Tibial nerve (tissue), 4 donors: ENCODE results near the gene DLGAP1. TPM values are rescaled to one million over a fixed set of nuclear protein-coding genes. Genes with fewer than 3 reads are reported as not detected.

Source experiments
- DNase-seq, 2 donors: peaks; one replicate each; pipeline ENCODE4 v3.0.0-alpha.2; 2019; ENCODE audit warnings: low spot score in 2 of 2
- H3K27ac ChIP-seq, 4 donors: fragments of 200-600 bp; sonication (generic) in 3 of 4; one replicate each; pipeline ENCODE4 v1.5.1; 2017 to 2019; ENCODE audit warnings: mild to moderate bottlenecking in 1 of 4
- H3K27me3 ChIP-seq, 2 donors: fragments of 200-600 bp; sonication (generic) in 1 of 2; one replicate each; pipeline versions ENCODE4 v1.5.1 to v1.6.0; 2017 to 2019
- H3K36me3 ChIP-seq, 3 donors: fragments of 200-600 bp; sonication (generic); one replicate each; pipeline ENCODE4 v1.5.1; 2018 to 2019
- H3K4me1 ChIP-seq, 4 donors: fragments of 200-600 bp; sonication (generic) in 3 of 4; one replicate each; pipeline ENCODE4 v1.5.1; 2017 to 2019
- H3K4me3 ChIP-seq, 4 donors: fragments of 200-600 bp; sonication (generic) in 3 of 4; one replicate each; pipeline ENCODE4 v1.5.1; 2017 to 2019; ENCODE audit warnings: mild to moderate bottlenecking in 1 of 4, moderate library complexity in 1 of 4
- H3K9me3 ChIP-seq, 4 donors: fragments of 200-600 bp; sonication (generic) in 3 of 4; one replicate each; pipeline ENCODE4 v1.5.1; 2017 to 2019
- EP300 ChIP-seq, 2 donors: sonication (generic); formaldehyde crosslinking; IDR thresholded peaks; one replicate each; pipeline ENCODE4 v1.6.1; 2017; ENCODE audit warnings: antibody characterized with exemption in 2 of 2, mild to moderate bottlenecking in 1 of 2
- POLR2A ChIP-seq, 2 donors: fragments of 450-650 bp; IDR thresholded peaks; one replicate each; pipeline ENCODE4 v1.6.1; 2017; ENCODE audit warnings: antibody characterized with exemption in 2 of 2, mild to moderate bottlenecking in 2 of 2, moderate library complexity in 2 of 2
- WGBS, 2 donors: methylation state at CpG; one replicate each; pipeline ENCODE4 v1.1.5; 2018; 5-methylcytosine and 5-hydroxymethylcytosine counted together
- total RNA-seq, 4 donors: library from RNA; depleted of rRNA; stranded (reverse); fragments of >200 nt; gene quantifications; one replicate each; pipeline ENCODE4 v1.1.0, GENCODE V29; 2016
- TF ChIP-seq, protein P1 (sequence below), 5 experiments: fragments of 200-600 bp in 3 of 5; fragments of 450-650 bp in 2 of 5; sonication (generic) in 3 of 5; IDR thresholded peaks; one replicate each; pipeline ENCODE4 v1.5.1; 2016 to 2019; ENCODE audit warnings: antibody characterized with exemption in 5 of 5, mild to moderate bottlenecking in 3 of 5, moderate library complexity in 2 of 5

Gene DLGAP1
- total RNA-seq, 4 donors from 2014 or later = 1.5 to 18.3 (median 2.5) TPM

DNA sequence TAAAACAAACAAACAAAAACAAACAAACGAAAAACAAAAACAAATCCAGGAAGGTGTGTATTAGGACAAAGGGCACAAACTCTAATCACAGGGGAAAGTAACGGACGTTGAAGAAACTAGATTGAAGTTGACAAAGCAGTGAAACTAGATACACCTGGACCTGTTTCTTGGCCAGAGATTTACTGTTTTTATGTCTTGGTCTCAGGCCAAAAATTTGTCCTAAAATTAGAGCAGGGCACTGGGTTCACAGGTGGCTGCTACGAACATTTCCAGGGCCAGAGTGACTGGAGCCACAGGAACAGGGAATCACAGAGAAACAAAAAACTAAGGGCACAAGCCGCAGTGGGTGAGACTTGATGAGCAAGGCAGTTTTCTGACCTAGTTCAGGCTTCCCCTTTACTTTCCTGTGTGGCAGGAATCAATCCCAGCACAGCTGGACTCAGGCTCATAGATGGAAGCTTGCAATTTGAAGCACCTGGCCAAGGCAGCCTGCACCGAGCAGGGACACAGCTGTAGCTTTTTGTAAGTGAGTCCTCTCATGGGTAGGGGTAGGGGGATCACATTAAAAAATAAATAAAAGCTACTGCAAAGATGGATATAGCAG, 329.4 kb downstream of the DLGAP1 start:
- Histone ChIP-seq H3K9me3 (no peaks in the 10 kb centered on the region), H3K27ac (peak overlapping the region in 1 of 4 donors; percentile 39), H3K4me1 (peaks cover 0 to 22% (median 11%) of the 10 kb centered on the region in 4 donors), H3K27me3 (no peaks in the 10 kb centered on the region), H3K36me3 (no peaks in the 10 kb centered on the region), H3K4me3 (no peak overlapping the region)
- TF ChIP-seq, protein P1, sequence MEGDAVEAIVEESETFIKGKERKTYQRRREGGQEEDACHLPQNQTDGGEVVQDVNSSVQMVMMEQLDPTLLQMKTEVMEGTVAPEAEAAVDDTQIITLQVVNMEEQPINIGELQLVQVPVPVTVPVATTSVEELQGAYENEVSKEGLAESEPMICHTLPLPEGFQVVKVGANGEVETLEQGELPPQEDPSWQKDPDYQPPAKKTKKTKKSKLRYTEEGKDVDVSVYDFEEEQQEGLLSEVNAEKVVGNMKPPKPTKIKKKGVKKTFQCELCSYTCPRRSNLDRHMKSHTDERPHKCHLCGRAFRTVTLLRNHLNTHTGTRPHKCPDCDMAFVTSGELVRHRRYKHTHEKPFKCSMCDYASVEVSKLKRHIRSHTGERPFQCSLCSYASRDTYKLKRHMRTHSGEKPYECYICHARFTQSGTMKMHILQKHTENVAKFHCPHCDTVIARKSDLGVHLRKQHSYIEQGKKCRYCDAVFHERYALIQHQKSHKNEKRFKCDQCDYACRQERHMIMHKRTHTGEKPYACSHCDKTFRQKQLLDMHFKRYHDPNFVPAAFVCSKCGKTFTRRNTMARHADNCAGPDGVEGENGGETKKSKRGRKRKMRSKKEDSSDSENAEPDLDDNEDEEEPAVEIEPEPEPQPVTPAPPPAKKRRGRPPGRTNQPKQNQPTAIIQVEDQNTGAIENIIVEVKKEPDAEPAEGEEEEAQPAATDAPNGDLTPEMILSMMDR (IDR thresholded peaks at IDR 0.05) = no peak
- no peak for TF ChIP-seq EP300 (IDR thresholded peaks at IDR 0.05)
- TF ChIP-seq POLR2A (IDR thresholded peaks at IDR 0.05) = no peak
- 66% methylated on average over 6 of the region's 6 CpGs for WGBS, 2 donors
- no peak for DNase-seq

DNA sequence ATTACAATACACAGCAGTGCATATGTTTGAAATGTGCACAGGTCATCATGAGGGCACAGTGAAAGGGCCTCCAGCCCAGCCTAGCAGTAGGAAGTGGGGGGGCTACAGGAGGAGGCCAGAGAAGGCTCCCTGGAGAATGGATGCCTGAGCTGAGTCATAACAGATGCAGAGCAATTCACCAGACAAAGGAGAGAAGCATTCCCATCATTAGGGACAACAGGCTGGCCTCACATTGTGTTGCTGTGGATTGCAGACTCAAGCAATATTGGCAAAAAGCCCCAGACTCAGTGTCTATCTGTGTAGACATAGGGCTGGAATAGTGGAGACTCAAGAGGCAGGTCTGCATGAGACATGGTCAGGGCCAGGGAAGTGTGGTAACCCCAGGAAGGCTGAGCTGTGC, 329.9 kb downstream of the DLGAP1 start:
- Histone ChIP-seq H3K27ac (peak overlapping the region in 1 of 4 donors; percentile 39), H3K4me1 (peaks cover 0 to 20% (median 9%) of the 10 kb centered on the region in 4 donors), H3K36me3 (no peaks in the 10 kb centered on the region), H3K27me3 (no peaks in the 10 kb centered on the region), H3K9me3 (no peaks in the 10 kb centered on the region), H3K4me3 (no peak overlapping the region)
- peak in 1 of 2 donors; percentile 27 for DNase-seq
- TF ChIP-seq POLR2A (IDR thresholded peaks at IDR 0.05) (no peak), EP300 (IDR thresholded peaks at IDR 0.05) (no peak)
- TF ChIP-seq, protein P1 (IDR thresholded peaks at IDR 0.05) = no peak

DNA sequence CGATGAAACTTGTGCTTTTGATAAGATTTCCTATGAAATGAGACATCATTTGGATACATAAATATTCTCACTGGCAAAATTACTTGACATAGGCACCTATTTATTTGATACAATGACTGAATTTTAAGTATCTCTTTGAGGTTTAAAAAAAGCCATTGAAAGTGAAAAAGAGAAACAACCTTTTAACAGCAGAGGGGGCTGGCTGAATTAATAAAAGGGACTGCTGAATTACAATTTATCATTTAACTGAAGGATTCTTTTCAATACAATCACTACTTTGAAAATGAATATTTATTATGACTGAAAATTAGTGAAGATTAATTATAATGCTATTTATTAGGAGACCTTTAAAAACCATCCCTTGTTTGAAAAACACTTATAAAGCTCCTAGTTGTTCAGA, 335.3 kb downstream of the DLGAP1 start:
- H3K27me3 ChIP-seq = no peaks in the 10 kb centered on the region
- H3K27ac ChIP-seq = no peak overlapping the region
- DNase-seq = no peak
- TF ChIP-seq, protein P1 (IDR thresholded peaks at IDR 0.05) = no peak
- TF ChIP-seq EP300 (IDR thresholded peaks at IDR 0.05) (no peak), POLR2A (IDR thresholded peaks at IDR 0.05) (no peak)
- no peak overlapping the region for H3K4me3 ChIP-seq
- H3K4me1 ChIP-seq = peaks cover 0 to 6% (median under 1%) of the 10 kb centered on the region in 4 donors
- H3K9me3 ChIP-seq = no peaks in the 10 kb centered on the region
- WGBS, 2 donors = 96% methylated on average over 1 of the region's 1 CpG
- no peaks in the 10 kb centered on the region for H3K36me3 ChIP-seq

DNA sequence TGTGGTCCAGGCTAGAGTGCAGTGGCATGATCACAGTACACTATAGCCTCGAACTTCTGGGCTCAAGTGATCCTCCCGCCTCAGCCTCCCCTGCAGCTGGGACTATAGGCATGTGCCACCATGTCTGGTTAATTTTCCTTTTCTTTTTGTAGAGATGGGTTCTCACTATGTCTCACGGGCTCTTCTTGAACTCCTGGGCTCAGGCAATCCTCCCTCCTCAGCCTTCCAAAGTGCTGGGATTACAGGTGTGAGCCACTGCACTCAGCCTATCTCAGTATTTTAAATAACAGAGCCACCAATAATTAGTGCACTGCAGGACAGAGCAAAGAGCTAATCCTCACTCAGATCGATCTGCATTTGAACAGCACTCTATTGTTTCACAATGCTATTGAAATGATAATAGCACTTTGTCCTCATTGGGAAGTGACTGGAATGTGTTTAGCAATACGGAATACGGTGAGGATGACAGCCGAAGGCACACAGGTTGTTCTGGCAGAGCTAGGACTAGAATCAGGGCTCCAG, 335.9 kb downstream of the DLGAP1 start:
- no peak for DNase-seq
- H3K4me3 ChIP-seq = no peak overlapping the region
- H3K27me3 ChIP-seq = no peaks in the 10 kb centered on the region
- H3K36me3 ChIP-seq = no peaks in the 10 kb centered on the region
- no peaks in the 10 kb centered on the region for H3K9me3 ChIP-seq
- 79 to 80% methylated on average over 7 of the region's 7 CpGs for WGBS, 2 donors
- no peak for TF ChIP-seq POLR2A (IDR thresholded peaks at IDR 0.05)
- no peak for TF ChIP-seq EP300 (IDR thresholded peaks at IDR 0.05)
- TF ChIP-seq, protein P1 (IDR thresholded peaks at IDR 0.05) = no peak
- no peak overlapping the region for H3K27ac ChIP-seq
- H3K4me1 ChIP-seq = no peaks in the 10 kb centered on the region

DNA sequence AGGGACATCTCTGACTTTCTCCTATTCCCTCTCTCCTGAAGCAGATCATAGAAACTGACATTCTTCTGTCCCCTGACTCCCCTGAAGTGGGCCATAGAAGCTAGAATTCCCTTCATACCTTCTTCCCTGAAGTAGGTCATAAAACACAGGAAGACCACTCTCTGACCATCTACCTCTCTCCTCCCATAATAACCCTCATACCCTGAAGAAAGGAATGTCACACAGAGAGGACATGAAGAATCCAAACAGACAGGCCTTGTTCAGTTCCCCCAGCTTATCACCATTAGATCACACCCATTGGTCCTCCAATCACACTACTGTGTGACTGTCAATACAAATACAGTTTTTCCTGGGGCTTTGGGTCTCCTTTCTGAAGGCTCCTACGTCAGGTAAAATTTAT, 347.1 kb downstream of the DLGAP1 start:
- Histone ChIP-seq H3K4me3 (no peak overlapping the region), H3K9me3 (no peaks in the 10 kb centered on the region), H3K27me3 (no peaks in the 10 kb centered on the region), H3K36me3 (no peaks in the 10 kb centered on the region), H3K27ac (no peak overlapping the region), H3K4me1 (peaks cover 0 to 3% (median 0%) of the 10 kb centered on the region in 4 donors)
- TF ChIP-seq, protein P1 (IDR thresholded peaks at IDR 0.05) = no peak
- no peak for TF ChIP-seq POLR2A (IDR thresholded peaks at IDR 0.05)
- TF ChIP-seq EP300 (IDR thresholded peaks at IDR 0.05) = no peak
- DNase-seq = no peak
- 51 to 56% methylated on average over 1 of the region's 1 CpG for WGBS, 2 donors
